Fibroblast of peridontal ligament (primary cell): Measurements from ENCODE around the gene SNAPC4.

ENCODE experiments used
- DNase-seq: peaks from one replicate; pipeline ENCODE4 v3.0.0-alpha.2; 2010; ENCODE audit errors: extremely low read depth

Gene SNAPC4, protein sequence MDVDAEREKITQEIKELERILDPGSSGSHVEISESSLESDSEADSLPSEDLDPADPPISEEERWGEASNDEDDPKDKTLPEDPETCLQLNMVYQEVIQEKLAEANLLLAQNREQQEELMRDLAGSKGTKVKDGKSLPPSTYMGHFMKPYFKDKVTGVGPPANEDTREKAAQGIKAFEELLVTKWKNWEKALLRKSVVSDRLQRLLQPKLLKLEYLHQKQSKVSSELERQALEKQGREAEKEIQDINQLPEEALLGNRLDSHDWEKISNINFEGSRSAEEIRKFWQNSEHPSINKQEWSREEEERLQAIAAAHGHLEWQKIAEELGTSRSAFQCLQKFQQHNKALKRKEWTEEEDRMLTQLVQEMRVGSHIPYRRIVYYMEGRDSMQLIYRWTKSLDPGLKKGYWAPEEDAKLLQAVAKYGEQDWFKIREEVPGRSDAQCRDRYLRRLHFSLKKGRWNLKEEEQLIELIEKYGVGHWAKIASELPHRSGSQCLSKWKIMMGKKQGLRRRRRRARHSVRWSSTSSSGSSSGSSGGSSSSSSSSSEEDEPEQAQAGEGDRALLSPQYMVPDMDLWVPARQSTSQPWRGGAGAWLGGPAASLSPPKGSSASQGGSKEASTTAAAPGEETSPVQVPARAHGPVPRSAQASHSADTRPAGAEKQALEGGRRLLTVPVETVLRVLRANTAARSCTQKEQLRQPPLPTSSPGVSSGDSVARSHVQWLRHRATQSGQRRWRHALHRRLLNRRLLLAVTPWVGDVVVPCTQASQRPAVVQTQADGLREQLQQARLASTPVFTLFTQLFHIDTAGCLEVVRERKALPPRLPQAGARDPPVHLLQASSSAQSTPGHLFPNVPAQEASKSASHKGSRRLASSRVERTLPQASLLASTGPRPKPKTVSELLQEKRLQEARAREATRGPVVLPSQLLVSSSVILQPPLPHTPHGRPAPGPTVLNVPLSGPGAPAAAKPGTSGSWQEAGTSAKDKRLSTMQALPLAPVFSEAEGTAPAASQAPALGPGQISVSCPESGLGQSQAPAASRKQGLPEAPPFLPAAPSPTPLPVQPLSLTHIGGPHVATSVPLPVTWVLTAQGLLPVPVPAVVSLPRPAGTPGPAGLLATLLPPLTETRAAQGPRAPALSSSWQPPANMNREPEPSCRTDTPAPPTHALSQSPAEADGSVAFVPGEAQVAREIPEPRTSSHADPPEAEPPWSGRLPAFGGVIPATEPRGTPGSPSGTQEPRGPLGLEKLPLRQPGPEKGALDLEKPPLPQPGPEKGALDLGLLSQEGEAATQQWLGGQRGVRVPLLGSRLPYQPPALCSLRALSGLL (N-terminal part only)

DNA sequence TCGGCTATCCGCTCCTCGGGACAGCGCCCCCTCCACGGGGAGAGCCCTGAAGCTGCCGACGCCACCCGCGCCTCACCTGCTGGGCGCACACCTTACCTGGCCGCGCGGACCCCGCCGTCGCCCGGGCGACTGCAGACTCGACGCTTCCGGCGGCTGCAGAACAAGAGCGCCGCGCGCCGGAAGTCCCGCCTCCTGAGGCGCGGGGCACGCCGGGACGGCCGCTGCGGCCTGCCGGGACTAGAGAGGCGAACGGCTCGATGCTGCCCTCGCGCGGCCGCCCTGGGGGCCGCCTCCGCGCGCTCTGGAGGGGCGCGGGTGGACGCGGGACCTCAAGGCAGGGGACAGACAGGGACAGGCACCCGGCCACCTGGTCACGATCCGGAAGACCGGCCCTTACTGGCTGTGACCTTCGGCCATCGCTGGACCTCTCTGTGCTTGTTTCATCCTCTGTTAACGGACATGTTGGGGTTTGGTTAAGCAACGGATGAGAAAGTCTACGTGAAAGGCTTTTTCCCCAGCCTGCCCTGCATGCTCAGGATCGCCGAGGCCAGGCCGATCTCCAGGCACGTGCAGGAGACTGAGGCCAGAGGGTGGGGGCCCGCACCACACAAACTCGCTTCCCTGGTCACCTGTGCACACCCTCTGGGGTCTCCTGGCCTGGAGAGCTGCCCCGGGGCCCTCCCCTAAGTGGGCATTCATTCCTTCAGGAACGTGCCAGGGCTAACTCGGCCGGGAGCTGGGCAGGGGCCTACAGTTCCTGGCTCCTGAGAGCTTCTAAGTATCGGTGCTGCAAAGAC, at the start of gene SNAPC4:
Gene SNAPC4, minus strand, starts transcription at position 133 of the 797 bp plus-strand sequence. CDS start 1,742 bp downstream, outside the sequence.
- DNase-seq: peak; percentile 69

DNA sequence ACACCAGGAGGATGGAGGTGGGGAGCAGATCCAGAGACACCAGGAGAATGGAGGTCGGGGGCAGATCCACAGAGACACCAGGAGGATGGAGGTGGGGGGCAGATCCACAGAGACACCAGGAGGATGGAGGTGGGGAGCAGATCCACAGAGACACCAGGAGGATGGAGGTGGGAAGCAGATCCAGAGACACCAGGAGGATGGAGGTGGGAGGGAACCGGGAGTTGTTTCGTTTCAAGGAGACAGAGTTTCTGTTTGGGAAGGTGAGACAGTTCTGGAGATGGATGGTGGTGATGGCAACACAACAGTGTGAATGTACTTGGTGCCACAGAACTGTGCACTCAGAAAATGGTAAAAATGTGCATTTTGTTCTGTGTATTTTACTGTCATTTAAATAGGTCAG, 48.7 kb upstream of the SNAPC4 start:
- no peak for DNase-seq

DNA sequence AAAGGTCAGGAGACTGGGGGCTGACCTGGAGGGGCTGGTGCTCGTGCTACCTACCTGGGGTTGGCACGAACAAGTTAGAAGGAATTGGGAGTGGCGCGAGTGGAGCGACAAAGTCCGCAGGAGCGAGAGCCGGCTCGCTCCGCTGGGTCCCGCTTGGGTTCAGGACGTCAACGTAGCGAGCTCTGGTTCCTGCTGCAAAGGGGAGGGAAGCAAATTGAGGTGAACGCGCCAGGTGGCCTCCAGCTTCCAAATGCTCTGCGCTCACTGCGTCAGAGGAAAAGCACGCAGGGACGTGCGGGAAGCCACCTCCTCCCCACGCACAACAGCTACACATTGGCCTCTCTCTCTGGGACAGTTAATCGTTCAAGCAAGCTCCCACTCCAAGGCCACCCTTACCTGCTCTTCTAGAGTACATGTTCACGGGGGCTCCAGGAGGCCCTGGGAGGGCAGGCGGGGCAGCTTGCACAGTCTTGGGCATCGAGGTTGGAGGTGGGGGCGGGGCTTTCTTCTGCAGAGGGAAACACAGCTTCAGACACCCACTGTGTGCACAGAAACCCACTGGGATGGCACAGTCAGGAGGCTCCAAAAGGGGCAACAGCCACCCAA, 47.3 kb upstream of the SNAPC4 start:
- no peak for DNase-seq

DNA sequence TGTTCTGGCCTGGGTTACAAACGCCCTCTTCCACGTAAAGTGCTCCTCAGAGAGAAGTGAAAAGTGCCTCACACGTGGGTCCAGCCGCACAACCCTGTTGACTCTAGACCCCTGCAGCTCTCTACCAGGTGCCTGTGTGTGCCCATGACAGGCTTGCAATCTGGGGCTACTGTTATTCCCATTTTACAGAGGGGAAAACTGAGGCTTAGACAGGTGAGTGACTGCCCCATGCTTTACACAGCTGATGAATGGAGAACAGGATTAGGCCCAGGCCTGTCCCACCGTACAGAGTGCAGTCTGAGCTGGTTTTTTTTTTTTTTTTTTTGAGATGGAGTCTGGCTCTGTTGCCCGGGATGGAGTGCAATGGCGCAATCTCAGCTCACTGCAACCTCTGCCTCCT, 45.8 kb upstream of the SNAPC4 start:
- no peak for DNase-seq

DNA sequence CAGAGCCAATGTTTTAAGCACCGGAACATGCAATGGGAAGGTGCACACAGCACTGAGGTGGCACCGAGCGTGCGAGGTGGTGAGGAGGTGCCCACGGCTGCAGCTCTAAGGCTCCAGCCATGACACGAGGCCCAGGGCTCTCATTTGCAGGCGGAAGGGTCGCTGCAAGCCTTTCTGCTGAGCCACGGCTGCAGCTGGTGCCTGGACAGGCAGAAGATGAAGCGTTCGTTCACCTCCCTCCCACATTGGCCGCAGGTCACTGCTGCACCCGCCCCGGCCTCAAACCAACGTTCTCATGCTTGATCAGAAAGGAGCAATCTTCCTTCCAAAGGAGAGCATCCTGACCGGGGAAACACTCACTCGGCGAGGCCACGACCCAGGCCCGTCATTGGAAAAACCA, 44.1 kb upstream of the SNAPC4 start:
- no peak for DNase-seq

DNA sequence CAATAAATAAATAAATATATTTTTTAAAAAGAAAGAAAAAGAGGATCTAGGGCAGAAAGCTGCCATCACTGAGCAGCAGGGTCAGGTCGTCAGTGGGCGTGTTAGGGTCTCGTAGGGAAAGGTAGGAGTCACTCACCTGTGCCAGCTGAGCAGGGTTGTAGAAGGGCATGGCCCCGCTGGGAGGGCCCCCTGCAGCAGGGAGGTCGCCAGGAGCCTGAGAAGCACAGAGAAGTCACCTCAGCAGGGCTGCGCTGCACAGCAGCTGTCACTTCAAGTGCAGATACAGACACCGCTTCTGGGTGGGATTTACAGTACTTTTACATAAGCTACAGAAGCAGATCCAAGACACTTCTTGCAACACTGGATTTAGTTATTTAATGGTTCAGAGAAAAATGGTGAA, 43.7 kb upstream of the SNAPC4 start:
- DNase-seq: no peak

DNA sequence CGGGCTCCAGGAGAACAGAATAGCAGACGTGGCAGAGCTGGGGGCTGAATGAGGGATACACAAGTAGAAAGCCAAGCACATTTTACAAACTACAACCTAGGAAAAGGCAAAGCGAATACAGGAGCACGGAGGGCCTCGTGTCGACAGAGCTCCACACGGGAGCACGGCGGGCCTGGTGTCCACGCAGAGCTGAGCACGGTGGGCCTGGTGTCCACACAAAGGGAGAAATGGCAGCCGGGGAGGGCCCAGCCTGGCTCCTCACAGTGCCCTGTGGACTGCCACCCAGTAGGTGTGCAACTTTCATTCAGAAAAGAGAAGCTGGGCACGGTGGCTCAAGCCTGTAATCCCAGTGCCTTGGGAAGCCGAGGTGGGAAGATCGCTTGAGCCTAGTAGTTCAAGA, 43.1 kb upstream of the SNAPC4 start:
- DNase-seq: no peak

DNA sequence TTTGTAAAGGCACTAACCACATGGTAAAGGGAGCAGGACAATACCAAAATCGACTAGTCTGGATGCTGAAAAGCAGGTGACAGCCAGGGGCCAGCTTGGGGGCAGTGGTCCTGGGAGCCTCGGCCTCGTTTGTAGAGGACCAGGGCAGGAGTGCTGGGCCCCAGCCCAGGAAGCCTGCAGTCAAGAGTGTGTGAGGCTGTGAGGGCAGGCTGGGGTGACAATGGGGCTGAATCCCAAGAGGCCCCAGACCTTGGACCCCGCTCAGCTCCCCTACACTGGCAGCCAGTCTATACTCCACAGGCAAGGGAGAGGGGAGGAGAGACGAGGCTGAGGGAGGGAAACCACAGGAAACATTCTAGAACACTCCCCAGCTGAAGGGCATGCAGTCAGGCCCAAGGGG, 42.3 kb upstream of the SNAPC4 start:
- no peak for DNase-seq

DNA sequence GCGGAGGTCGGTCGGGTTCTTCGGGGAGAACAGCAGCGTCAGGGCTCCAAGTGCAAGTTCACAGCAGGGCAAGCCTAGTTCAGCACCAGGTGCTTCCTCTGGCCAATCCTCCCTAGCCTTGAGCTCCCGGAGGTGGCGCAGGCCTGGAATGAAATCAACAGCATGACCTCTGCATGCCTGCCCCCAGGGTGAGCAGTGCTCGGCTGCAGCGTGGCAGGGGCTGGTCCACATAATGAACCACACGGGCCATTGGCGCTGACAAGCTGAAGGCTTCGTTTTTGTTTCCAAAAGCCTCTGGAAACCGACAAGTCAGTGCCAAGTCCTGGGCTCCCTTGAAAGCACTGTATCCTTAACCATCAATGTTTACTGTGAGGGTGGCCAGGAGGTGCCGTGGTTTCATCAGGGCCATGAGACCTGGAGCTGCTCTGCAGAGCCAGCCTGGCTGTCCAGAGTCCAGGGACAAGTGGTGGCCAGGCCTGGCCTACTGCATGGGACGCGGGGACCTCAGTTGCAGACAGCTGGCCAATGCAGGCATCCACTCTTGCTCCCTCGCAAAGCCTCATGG, 41.8 kb upstream of the SNAPC4 start:
- DNase-seq: no peak

DNA sequence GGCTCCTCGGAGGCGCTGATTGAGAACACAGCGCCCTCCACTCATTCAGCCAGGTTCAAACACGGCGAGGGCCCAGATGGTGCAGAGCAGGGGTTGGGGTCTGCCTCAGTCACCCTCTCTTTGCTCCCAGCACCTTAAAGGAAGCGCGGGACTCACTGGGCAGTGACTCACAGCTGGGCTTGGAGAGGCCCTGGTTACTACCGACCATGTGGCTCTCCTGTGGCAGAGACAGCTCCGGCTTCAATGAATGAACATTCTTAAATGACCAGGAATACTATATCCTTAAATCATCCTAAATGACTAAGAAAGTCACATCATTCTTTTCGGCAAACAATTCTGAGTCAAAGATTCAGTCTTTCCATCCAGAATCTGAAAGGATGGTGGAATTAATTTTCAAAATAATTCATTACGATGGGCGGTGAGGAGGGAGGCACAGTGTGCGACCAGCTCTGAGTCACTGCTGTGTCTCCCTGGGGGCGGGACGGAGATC, 41.3 kb upstream of the SNAPC4 start:
- DNase-seq: no peak

DNA sequence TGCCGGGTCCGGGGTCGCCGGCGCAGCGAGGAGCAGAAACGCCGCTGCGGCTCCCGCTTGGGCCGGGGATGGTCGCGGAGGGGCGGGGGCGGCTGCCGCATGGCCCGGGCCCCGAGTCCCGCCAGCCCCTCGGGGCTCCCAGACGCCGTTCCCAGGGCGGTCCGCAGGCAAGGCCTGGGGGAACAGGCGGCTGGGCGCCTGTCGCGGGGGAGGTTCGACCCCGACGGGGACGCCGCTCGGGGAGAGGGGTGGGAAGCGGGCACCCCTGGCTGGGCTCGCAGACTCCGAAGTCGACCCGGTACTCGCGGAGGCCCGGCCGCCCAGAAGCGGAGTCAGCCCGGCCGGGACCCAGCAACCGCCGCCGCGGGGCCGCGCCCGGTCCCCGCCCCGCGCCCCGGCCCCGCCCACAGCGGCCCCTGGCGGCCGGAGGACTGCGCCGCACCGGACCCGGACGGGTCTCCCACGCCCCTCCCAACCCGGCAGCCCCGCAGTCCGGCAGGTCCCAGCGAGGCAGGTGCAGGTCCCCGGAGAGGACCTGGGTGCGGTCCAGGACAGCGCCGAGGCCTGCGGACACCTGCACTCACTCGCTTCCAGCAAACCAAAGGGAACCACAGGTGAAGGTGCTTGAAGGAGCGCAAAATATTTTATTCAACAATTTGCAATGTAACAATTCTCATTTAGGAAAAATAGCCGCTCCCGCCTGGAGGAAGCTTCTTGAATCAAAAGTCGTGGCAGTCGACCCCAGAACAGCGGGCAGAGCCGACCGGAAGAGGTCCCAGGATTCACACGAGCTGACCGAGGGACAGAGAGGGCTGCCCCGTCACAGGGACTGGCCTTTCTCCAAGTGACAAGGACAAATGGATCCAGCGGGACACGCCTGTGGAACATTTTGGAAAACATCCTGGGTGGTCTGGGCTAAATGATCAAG, 39.8 kb upstream of the SNAPC4 start, which contains the start of gene INPP5E:
Gene INPP5E, minus strand, starts transcription at position 365 of the 928 bp plus-strand sequence. CDS start 426 bp downstream, outside the sequence.
- DNase-seq: peak; percentile 52

DNA sequence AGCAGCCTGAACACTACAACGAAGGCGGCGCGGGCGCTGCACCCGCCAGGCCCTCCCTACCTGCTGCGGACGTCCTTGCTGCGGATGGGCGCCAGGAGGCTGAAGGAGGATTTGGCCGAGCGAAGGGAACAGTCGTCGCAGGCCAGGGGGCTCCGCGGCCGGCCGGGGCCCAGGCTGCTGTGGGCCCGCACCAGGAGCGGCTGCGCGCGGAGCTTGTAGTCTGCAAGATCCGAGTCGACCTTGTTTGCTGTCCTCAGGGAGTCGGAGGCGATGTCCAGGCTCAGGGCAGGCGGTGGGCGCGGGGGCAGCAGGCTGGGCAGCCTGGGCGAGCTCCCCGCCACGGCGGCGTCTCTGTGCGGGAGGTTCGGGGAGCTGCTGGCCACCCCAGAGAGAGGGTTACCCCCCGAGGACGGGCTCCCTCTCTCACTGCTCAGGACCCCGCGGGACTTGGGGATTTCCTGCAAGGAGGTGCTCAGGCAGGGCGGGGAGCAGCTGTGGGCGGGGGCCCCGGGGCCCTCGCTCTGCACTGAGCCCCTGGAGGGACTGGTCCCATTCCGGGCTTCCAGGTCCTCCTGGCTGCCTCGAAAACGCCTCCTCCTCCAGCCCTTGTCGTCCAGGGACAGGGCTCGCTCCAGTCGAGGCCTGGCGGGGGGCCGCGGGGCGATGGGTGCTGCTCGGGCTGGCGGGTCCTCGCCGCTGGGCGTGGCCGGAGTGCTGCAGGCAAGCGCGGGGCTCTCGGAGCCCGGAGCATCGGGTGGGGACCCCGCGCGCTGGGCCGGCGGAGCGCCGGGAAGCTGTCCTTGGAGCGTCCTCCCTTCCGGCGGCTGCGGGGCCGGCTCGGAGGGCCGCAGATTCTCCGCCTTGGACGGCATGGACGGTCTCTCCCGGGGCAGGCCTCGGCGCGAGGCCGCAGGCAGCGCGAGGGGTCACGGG, 38.8 kb upstream of the SNAPC4 start:
- DNase-seq: no peak

DNA sequence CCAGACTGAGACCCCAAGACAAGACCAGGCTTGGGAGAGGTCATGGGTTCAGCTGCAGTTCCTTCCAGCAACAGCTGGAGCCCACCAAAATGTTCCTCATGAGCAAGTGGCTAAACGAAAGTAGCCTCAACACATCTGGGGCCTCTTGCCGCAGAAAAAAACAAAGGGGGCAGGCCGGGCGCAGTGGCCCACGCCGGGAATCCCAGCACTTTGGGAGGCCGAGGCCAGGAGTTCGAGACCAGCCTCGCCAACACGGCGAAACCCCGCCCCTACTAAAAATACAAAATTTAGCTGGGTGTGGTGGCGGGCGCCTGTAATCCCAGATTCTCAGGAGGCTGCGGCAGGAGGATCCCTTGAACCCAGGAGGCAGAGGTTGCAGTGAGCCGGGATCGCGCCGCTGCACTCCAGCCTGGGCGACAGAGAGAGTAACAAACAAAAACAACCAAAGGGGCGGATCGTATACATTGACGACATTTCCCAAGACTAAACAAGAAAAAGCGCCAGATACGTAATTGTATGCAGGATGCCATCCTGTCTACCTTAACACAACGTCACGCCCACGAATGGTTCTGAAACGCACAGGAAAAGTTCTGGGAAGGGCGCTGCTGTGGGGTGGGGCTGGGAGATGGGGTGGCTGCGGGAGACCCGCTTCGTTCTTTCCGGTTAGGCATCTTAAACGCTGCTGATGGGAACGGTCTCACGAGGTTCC, 38.0 kb upstream of the SNAPC4 start:
- peak; percentile 22 for DNase-seq

DNA sequence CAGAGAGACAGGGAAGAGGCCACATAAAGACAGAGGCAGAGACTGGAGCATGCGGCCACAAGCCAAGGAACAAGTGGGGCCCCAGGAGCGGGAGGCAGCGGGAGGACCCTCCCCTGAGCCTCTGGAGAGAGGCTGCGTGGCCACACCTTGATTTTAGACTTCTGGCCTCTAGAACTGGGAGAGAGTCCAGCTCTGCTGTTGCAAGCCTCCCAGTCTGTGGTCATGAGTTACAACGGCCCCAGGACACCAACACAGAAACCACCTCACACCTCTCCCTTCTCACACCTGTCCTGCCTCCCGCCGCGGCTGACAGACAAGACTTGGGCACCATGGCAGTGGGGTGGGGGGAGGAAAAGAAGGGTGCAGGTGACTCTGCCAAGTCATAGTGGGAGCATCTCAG, 37.5 kb upstream of the SNAPC4 start:
- DNase-seq: peak; percentile 58

DNA sequence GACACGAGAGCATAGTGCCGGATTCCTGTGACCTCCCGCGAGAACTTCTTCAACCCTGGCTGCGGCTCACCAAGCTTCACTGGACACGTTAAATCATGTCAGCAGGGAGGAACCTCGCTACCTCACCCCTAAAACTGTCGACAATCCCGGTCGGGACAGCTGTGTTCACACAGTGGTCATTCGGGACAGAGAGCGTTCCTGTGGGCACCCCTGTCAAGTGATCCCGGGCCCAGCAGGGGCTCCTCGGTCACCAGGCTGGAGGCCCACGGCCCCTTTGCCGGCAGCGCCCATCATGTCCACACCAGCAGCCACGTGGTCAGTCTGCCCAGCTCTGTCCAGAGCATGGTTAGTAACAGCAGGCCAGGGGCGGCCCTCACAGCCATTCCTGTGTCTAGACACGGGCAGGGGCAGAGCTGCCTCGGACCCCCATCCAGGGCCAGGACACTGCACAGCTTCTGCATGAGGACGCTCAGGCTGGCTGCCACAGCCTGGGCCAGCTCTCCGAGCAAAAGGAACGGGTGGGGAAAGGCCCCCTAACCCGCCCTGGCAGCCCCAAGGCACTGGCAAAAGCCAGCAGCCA, 36.2 kb upstream of the SNAPC4 start:
- no peak for DNase-seq

DNA sequence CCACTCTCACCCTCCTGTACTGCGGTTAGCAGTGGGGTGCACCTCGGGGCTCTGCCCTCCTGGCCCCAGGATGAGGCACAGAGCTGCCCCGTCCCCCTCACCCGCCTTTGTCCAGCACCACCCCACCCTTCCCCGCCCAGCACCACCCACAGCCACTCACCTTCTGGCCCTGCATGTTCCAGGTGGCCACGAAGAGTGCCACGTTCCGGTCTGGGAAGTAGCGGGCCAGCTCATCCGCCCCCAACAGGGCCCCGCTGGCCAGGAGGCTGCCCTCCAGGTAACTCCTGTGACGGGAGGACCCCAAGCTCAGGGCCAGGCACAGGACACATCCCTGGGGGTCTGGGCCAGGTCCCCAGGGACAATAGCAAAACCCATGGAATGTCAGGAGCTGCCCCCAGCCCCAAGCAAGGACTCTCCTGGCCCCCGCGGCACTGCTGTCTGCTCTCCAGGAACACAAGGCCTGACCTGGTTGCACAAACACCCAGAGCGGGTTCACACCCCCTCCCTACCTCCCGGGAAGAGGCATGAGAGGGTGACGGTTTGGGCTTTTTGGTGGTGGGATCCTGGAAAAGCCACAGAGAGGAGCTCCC, 34.7 kb upstream of the SNAPC4 start:
- no peak for DNase-seq
